ENCODE results near the gene ANKRD33.
"Not testable (repeated sequence)": the region's sequence is repeated elsewhere in the genome, so short reads cannot be mapped to it uniquely, and the experiment has no call there.

Gene ANKRD33

GRCh38 chr12:51879102-51879501 is 8.8 kb upstream of the ANKRD33 start:
- DNase-seq (ENCODE audit: low spot score), result no peak

GRCh38 chr12:51883295-51883694 is 4.6 kb upstream of the ANKRD33 start:
- no peak for DNase-seq (ENCODE audit: low spot score)

- no peak for DNase-seq (ENCODE audit: low spot score)
These were observed 3.8 kb upstream of the ANKRD33 start for GRCh38 chr12:51883998-51884675.

- DNase-seq (ENCODE audit: low spot score), result no peak
These were observed 3.1 kb upstream of the ANKRD33 start for GRCh38 chr12:51884676-51885229.

GRCh38 chr12:51885294-51886020 is 2.4 kb upstream of the ANKRD33 start:
- not testable (repeated sequence) for DNase-seq (ENCODE audit: low spot score)

GRCh38 chr12:51886021-51886710 is 1.7 kb upstream of the ANKRD33 start:
- no peak for DNase-seq (ENCODE audit: low spot score)

- DNase-seq (ENCODE audit: low spot score), result no peak
These were observed 663 bp downstream of the ANKRD33 start for GRCh38 chr12:51888316-51889215.

GRCh38 chr12:51889216-51890132 is 1.6 kb downstream of the ANKRD33 start:
- DNase-seq (ENCODE audit: low spot score), result no peak

GRCh38 chr12:51890133-51890464 is 2.2 kb downstream of the ANKRD33 start:
- DNase-seq (ENCODE audit: low spot score), result no peak

- no peak for DNase-seq (ENCODE audit: low spot score)
These were observed 2.7 kb downstream of the ANKRD33 start for GRCh38 chr12:51890511-51891171.

GRCh38 chr12:51891843-51892242 is 3.9 kb downstream of the ANKRD33 start:
- DNase-seq (ENCODE audit: low spot score), result no peak

GRCh38 chr12:51893786-51894185 is 5.9 kb downstream of the ANKRD33 start:
- no peak for DNase-seq (ENCODE audit: low spot score)

GRCh38 chr12:51895378-51896135 is 7.7 kb downstream of the ANKRD33 start:
- DNase-seq (ENCODE audit: low spot score), result no peak

GRCh38 chr12:51896236-51896635 is 8.3 kb downstream of the ANKRD33 start:
- no peak for DNase-seq (ENCODE audit: low spot score)

GRCh38 chr12:51897181-51897580 is 9.3 kb downstream of the ANKRD33 start:
- no peak for DNase-seq (ENCODE audit: low spot score)

GRCh38 chr12:51898506-51898905 is 10.6 kb downstream of the ANKRD33 start:
- no peak for DNase-seq (ENCODE audit: low spot score)

GRCh38 chr12:51898937-51899336 is 11.0 kb downstream of the ANKRD33 start:
- no peak for DNase-seq (ENCODE audit: low spot score)

- no peak for DNase-seq (ENCODE audit: low spot score)
These were observed 12.5 kb downstream of the ANKRD33 start for GRCh38 chr12:51900323-51900889.

Data from iPS-NIHi11 (cell line).